Vagina (tissue), 2 donors: ENCODE data around the gene NAMPT. TPM values are rescaled to one million over a fixed set of nuclear protein-coding genes. Genes with fewer than 3 reads are reported as not detected.
"Not testable (repeated sequence)": the region's sequence is repeated elsewhere in the genome, so short reads cannot be mapped to it uniquely, and the experiment has no call there.

ENCODE experiments used
- DNase-seq, 2 donors: peaks; one replicate each; pipeline ENCODE4 v3.0.0-alpha.2; 2017; ENCODE audit errors: extremely low spot score in 2 of 2
- H3K27ac ChIP-seq: fragments of 200-600 bp; sonication (generic); one replicate; pipeline ENCODE4 v1.5.1; 2019
- H3K27me3 ChIP-seq: fragments of 200-600 bp; sonication (generic); one replicate; pipeline ENCODE4 v1.5.1; 2019
- H3K36me3 ChIP-seq, 2 donors: fragments of 200-600 bp; sonication (generic); one replicate each; pipeline ENCODE4 v1.5.1; 2017 to 2019
- H3K4me1 ChIP-seq: fragments of 200-600 bp; sonication (generic); one replicate; pipeline ENCODE4 v1.5.1; 2019
- H3K4me3 ChIP-seq, 2 donors: fragments of 200-600 bp; sonication (generic); 1 replicate in 1 of 2; 2 replicates in 1 of 2; pipeline ENCODE4 v1.5.1; 2016 to 2019
- H3K9me3 ChIP-seq: fragments of 200-600 bp; sonication (generic); one replicate; pipeline ENCODE4 v1.5.1; 2019
- CTCF ChIP-seq, 3 experiments: fragments of 450-650 bp in 2 of 3; fragments of 200-600 bp in 1 of 3; sonication (generic) in 1 of 3; IDR thresholded peaks; one replicate each; pipeline ENCODE4 v1.5.1; 2017 to 2019; ENCODE audit warnings: antibody characterized with exemption in 3 of 3, mild to moderate bottlenecking in 2 of 3, moderate library complexity in 2 of 3
- POLR2A ChIP-seq, 2 donors: fragments of 450-650 bp; IDR thresholded peaks; one replicate each; pipeline ENCODE4 v1.6.1; 2017; ENCODE audit warnings: antibody characterized with exemption in 2 of 2, mild to moderate bottlenecking in 2 of 2, moderate library complexity in 2 of 2
- POLR2AphosphoS5 ChIP-seq, 2 donors: sonication (generic); formaldehyde crosslinking; IDR thresholded peaks; one replicate each; pipeline ENCODE4 v1.9.0; 2017; ENCODE audit warnings: antibody characterized with exemption in 2 of 2, mild to moderate bottlenecking in 2 of 2, low read depth in 1 of 2; ENCODE audit not compliant: insufficient read depth in 1 of 2
- intact Hi-C: fragments of 100-400 bp; cut with DNase I; formaldehyde crosslinking; loops from one replicate; pipeline ENCODE4 v1.15.1; 2023
- total RNA-seq: library from RNA; depleted of rRNA; stranded (reverse); fragments of >200 nt; gene quantifications from one replicate; pipeline ENCODE4 v1.2.3, GENCODE V29; 2016

The NAMPT gene
- total RNA-seq, 1 donor from 2014 or later, result 400 TPM

GRCh38 chr7:106312099-106312871, 27.5 kb upstream of the NAMPT start:
- Histone ChIP-seq H3K27ac (no peak overlapping the region), H3K4me3 (no peak overlapping the region), H3K36me3 (no peaks in the 10 kb centered on the region), H3K9me3 (no peaks in the 10 kb centered on the region), H3K27me3 (no peaks in the 10 kb centered on the region), H3K4me1 (no peaks in the 10 kb centered on the region)
- no peak for TF ChIP-seq POLR2AphosphoS5 (IDR thresholded peaks at IDR 0.05; ENCODE audit: insufficient read depth in 1 of 2, low read depth in 1 of 2)
- no peak for TF ChIP-seq POLR2A (IDR thresholded peaks at IDR 0.05)
- no peak for DNase-seq
- intact Hi-C loops, result no loop called here

- no peak for TF ChIP-seq POLR2AphosphoS5 (IDR thresholded peaks at IDR 0.05; ENCODE audit: insufficient read depth in 1 of 2, low read depth in 1 of 2)
- TF ChIP-seq POLR2A (IDR thresholded peaks at IDR 0.05), result no peak
- TF ChIP-seq CTCF (IDR thresholded peaks at IDR 0.05), result no peak
- no peaks in the 10 kb centered on the region for H3K36me3 ChIP-seq
- no peaks in the 10 kb centered on the region for H3K9me3 ChIP-seq
- DNase-seq, result no peak
- H3K27me3 ChIP-seq, result no peaks in the 10 kb centered on the region
- intact Hi-C loops, result no loop called here
- no peak overlapping the region for H3K27ac ChIP-seq
- no peaks in the 10 kb centered on the region for H3K4me1 ChIP-seq
- H3K4me3 ChIP-seq, result no peak overlapping the region
These were observed 24.6 kb upstream of the NAMPT start for GRCh38 chr7:106309362-106309761.

GRCh38 chr7:106306256-106306655, 21.5 kb upstream of the NAMPT start:
- Histone ChIP-seq H3K4me3 (no peak overlapping the region), H3K4me1 (no peaks in the 10 kb centered on the region), H3K36me3 (no peaks in the 10 kb centered on the region), H3K27ac (no peak overlapping the region), H3K9me3 (no peaks in the 10 kb centered on the region), H3K27me3 (no peaks in the 10 kb centered on the region)
- DNase-seq, result no peak
- intact Hi-C loops, result no loop called here
- TF ChIP-seq POLR2A (IDR thresholded peaks at IDR 0.05) (no peak), CTCF (IDR thresholded peaks at IDR 0.05) (no peak), POLR2AphosphoS5 (IDR thresholded peaks at IDR 0.05; ENCODE audit: insufficient read depth in 1 of 2, low read depth in 1 of 2) (no peak)

GRCh38 chr7:106305732-106306131, 20.9 kb upstream of the NAMPT start:
- no peaks in the 10 kb centered on the region for H3K9me3 ChIP-seq

GRCh38 chr7:106304568-106304967, 19.8 kb upstream of the NAMPT start:
- H3K9me3 ChIP-seq, result no peaks in the 10 kb centered on the region
- TF ChIP-seq POLR2A (IDR thresholded peaks at IDR 0.05), result no peak
- DNase-seq, result no peak
- intact Hi-C loops, result no loop called here
- no peaks in the 10 kb centered on the region for H3K27me3 ChIP-seq
- no peaks in the 10 kb centered on the region for H3K4me1 ChIP-seq
- no peak overlapping the region for H3K27ac ChIP-seq
- H3K36me3 ChIP-seq, result no peaks in the 10 kb centered on the region
- no peak overlapping the region for H3K4me3 ChIP-seq

More at GRCh38 chr7:106305732-106306131, 20.9 kb upstream of the NAMPT start:
- Histone ChIP-seq H3K27me3 (no peaks in the 10 kb centered on the region), H3K27ac (no peak overlapping the region), H3K36me3 (no peaks in the 10 kb centered on the region), H3K4me3 (no peak overlapping the region), H3K4me1 (no peaks in the 10 kb centered on the region)
- no peak for DNase-seq
- intact Hi-C loops, result no loop called here
- TF ChIP-seq POLR2A (IDR thresholded peaks at IDR 0.05) (no peak), POLR2AphosphoS5 (IDR thresholded peaks at IDR 0.05; ENCODE audit: insufficient read depth in 1 of 2, low read depth in 1 of 2) (no peak), CTCF (IDR thresholded peaks at IDR 0.05) (no peak)

- H3K27me3 ChIP-seq, intact Hi-C loops, H3K36me3 ChIP-seq, H3K4me3 ChIP-seq, DNase-seq, H3K4me1 ChIP-seq, H3K9me3 ChIP-seq, H3K27ac ChIP-seq: not testable (repeated sequence)
These were observed 13.8 kb upstream of the NAMPT start for GRCh38 chr7:106298631-106299030.

- H3K4me1 ChIP-seq, H3K9me3 ChIP-seq, DNase-seq, intact Hi-C loops, H3K36me3 ChIP-seq, H3K27ac ChIP-seq, H3K4me3 ChIP-seq, H3K27me3 ChIP-seq: not testable (repeated sequence)
These were observed 13.4 kb upstream of the NAMPT start for GRCh38 chr7:106298155-106298554.
